K562 (cell line): ENCODE results near the gene PTPRF. TPM values are rescaled to one million over a fixed set of nuclear protein-coding genes. Genes with fewer than 3 reads are reported as not detected.
A peak's percentile ranks its signal among the peaks of the same experiment; 100 is the strongest.

Experiments used
- ATAC-seq: fragments of 200-7000 bp; cut with Tn5 transposase; 3 replicates; pipeline ENCODE4 v1.9.1; 2020; ENCODE audit warnings: moderate library complexity
- BruUV-seq: library from RNA; stranded (reverse); fragments of 400-500 nt; replicated peaks from 2 replicates; lab custom pipeline; 2021; lab: Mats Ljungman, UMichigan
- CTCF ChIA-PET: fragments of 300-600 bp; formaldehyde crosslinking; extraction: SDS; loops from one replicate; lab custom pipeline; 2021; ENCODE audit warnings: low intra/inter-chr PET ratio; lab: Yijun Ruan, JAX
- POLR2A ChIA-PET: fragments of 300-600, 350-650 bp; sonication (Branson Sonifier 250); formaldehyde crosslinking; extraction: SDS; loops from one replicate; lab custom pipeline; 2021; ENCODE audit warnings: antibody characterized with exemption, inconsistent platforms; lab: Yijun Ruan, JAX
- DNase-seq, 4 experiments: peaks; one replicate each; pipeline versions ENCODE4 v3.0.0 to v3.0.0-alpha.2; 2011 to 2018; ENCODE audit warnings: low spot score in 3 of 4, mixed read lengths in 3 of 4; ENCODE audit errors: extremely low read depth in 1 of 4
- FAIRE-seq: peaks from 2 replicates; lab custom pipeline; 2011; peaks lifted over from hg19 to GRCh38; lab: Jason Lieb, UNC
- H2AFZ ChIP-seq: 2 replicates; pipeline ENCODE4 v1.6.0; 2011; ENCODE audit warnings: low read depth, low read length, control low read depth, inconsistent platforms
- H3K27ac ChIP-seq: fragments of 200-600 bp; 3 replicates; pipeline ENCODE4 v1.8.0; 2011; ENCODE audit warnings: low read depth, mild to moderate bottlenecking, control low read depth, inconsistent platforms, low read length, moderate library complexity, mixed read lengths; ENCODE audit errors: extremely low read depth
- H3K27me3 ChIP-seq, 2 experiments: fragments of 300-600 bp in 1 of 2; 2 replicates in 1 of 2; 3 replicates in 1 of 2; pipeline versions ENCODE4 v1.6.0 to v1.8.0; 2011; ENCODE audit warnings: inconsistent platforms in 2 of 2, low read length in 2 of 2, mild to moderate bottlenecking in 1 of 2, mixed read lengths in 1 of 2, moderate library complexity in 1 of 2; ENCODE audit not compliant: control insufficient read depth in 2 of 2, insufficient read depth in 2 of 2
- H3K36me3 ChIP-seq: fragments of 300-600 bp; 3 replicates; pipeline ENCODE4 v1.8.0; 2011; ENCODE audit warnings: mild to moderate bottlenecking, low read length, inconsistent platforms; ENCODE audit not compliant: control insufficient read depth, insufficient read depth
- H3K4me1 ChIP-seq, 2 experiments: fragments of 200-600 bp in 1 of 2; replicated peaks in 1 of 2; 2 replicates in 1 of 2; 3 replicates in 1 of 2; pipeline versions ENCODE4 v1.5.1 to v1.8.0; 2011; ENCODE audit warnings: inconsistent platforms in 2 of 2, low read length in 2 of 2, mild to moderate bottlenecking in 1 of 2, mixed read lengths in 1 of 2, moderate library complexity in 1 of 2; ENCODE audit not compliant: control insufficient read depth in 2 of 2, insufficient read depth in 2 of 2
- H3K4me2 ChIP-seq: 2 replicates; pipeline ENCODE4 v1.6.1; 2011; ENCODE audit warnings: low read length, control low read depth, inconsistent platforms, mixed read lengths; ENCODE audit not compliant: insufficient read depth
- H3K4me3 ChIP-seq: fragments of 200-600 bp; sonication (generic), shearing (Covaris generic); 2 replicates; pipeline ENCODE4 v1.5.1; 2016; ENCODE audit warnings: control low read depth, inconsistent platforms
- H3K79me2 ChIP-seq: fragments of 200-600 bp; 3 replicates; pipeline ENCODE4 v1.8.0; 2011; ENCODE audit warnings: low read length, inconsistent platforms; ENCODE audit not compliant: control insufficient read depth, insufficient read depth
- H3K9ac ChIP-seq, 2 experiments: 2 replicates each; pipeline versions ENCODE4 v1.6.0 to v1.6.1; 2011; ENCODE audit warnings: low read depth in 2 of 2, low read length in 2 of 2, control low read depth in 1 of 2, inconsistent platforms in 1 of 2, mild to moderate bottlenecking in 1 of 2, mixed read lengths in 1 of 2; ENCODE audit not compliant: insufficient read depth in 1 of 2
- H3K9me1 ChIP-seq: one replicate; pipeline ENCODE4 v1.6.0; 2011; ENCODE audit warnings: inconsistent platforms, mild to moderate bottlenecking, low read length, moderate library complexity; ENCODE audit not compliant: control insufficient read depth, insufficient read depth
- H3K9me3 ChIP-seq: replicated peaks from 2 replicates; pipeline ENCODE4 v1.5.1; 2011; ENCODE audit warnings: low read depth, low read length, inconsistent platforms; ENCODE audit not compliant: control insufficient read depth, insufficient read depth
- H4K20me1 ChIP-seq: replicated peaks from 2 replicates; pipeline ENCODE4 v1.6.1; 2011; ENCODE audit warnings: low read length, inconsistent platforms, mixed read lengths; ENCODE audit not compliant: control insufficient read depth, insufficient read depth
- EGR1 ChIP-seq: fragments of 450-650 bp; conservative IDR thresholded peaks from 2 replicates; pipeline ENCODE4 v1.6.1; 2017; ENCODE audit warnings: mild to moderate bottlenecking
- HDAC1 ChIP-seq, 2 experiments: fragments of 450-650 bp; IDR thresholded peaks; 2 replicates each; pipeline ENCODE4 v1.6.1; 2016 to 2017; ENCODE audit warnings: inconsistent platforms in 1 of 2, mild to moderate bottlenecking in 1 of 2, moderate library complexity in 1 of 2
- IFI16 ChIP-seq: fragments of 250-450 bp; sonication (Bioruptor Pico); IDR thresholded peaks from 2 replicates; pipeline ENCODE4 v2.1.2; 2022; ENCODE audit warnings: mild to moderate bottlenecking, inconsistent platforms
- RAD21 ChIP-seq, 2 experiments: fragments of 250-450 bp in 1 of 2; fragments of 450-650 bp in 1 of 2; sonication (Bioruptor Pico) in 1 of 2; formaldehyde crosslinking in 1 of 2; IDR thresholded peaks in 1 of 2; conservative IDR thresholded peaks in 1 of 2; 2 replicates each; pipeline versions ENCODE4 v1.4.0 to v1.8.0; 2020 to 2022; ENCODE audit warnings: mild to moderate bottlenecking in 2 of 2, moderate library complexity in 1 of 2
- ZNF644 ChIP-seq: fragments of 200-800 bp; sonication (Bioruptor generic); IDR thresholded peaks from 2 replicates; pipeline ENCODE4 v1.6.1; 2016; ENCODE audit warnings: low read depth, missing genetic modification characterization, missing compliant biosample characterization
- ZNF778 ChIP-seq: fragments of 450-650 bp; formaldehyde crosslinking; IDR thresholded peaks from 2 replicates; pipeline ENCODE4 v1.4.0; 2020; ENCODE audit warnings: mild to moderate bottlenecking, moderate library complexity
- WGBS: fragments of 100-300 bp; shearing (Covaris generic); methylation state at CpG from one replicate; pipeline ENCODE4 v1.1.6; 2016; ENCODE audit warnings: low coverage, mixed read lengths; ENCODE audit not compliant: insufficient coverage; ENCODE audit errors: missing lambda C conversion rate; 5-methylcytosine and 5-hydroxymethylcytosine counted together
- in situ Hi-C: fragments of 300-500 bp; cut with MboI; formaldehyde crosslinking; loops from 4 replicates; pipeline ENCODE4 v1.15.0; 2018; ENCODE audit warnings: inconsistent platforms, mixed read lengths
- intact Hi-C: fragments of 100-400 bp; cut with micrococcal nuclease; formaldehyde crosslinking; loops from 2 replicates; pipeline ENCODE4 v1.14.2; 2022
- polyA plus RNA-seq, 8 experiments: library from polyadenylated mRNA; depleted of rRNA in 4 of 8; stranded (reverse) in 5 of 8; unstranded in 3 of 8; fragments of >200 nt; fragmentation: Nextera tagmentation in 2 of 8; fragmentation: Illumina TruSeq in 1 of 8; extraction: Ambion mirVana in 2 of 8; extraction: Trizol in 1 of 8; gene quantifications; 2 replicates each; pipeline versions ENCODE4 v1.2.1 to v1.2.3, GENCODE V29; 2011 to 2014; ENCODE audit warnings: inconsistent platforms in 1 of 8, missing spikeins in 1 of 8
- total RNA-seq, 7 experiments: library from RNA; depleted of rRNA in 6 of 7; stranded (reverse); fragments of >200 nt in 6 of 7; fragmentation: Illumina TruSeq in 2 of 7; extraction: Trizol in 2 of 7; gene quantifications; 2 replicates each; pipeline versions ENCODE4 v1.2.1 to v1.2.3, GENCODE V29; 2011 to 2021; ENCODE audit warnings: low replicate concordance in 1 of 7
- TF ChIP-seq, protein P1 (sequence below), 3 experiments: IDR thresholded peaks in 2 of 3; conservative IDR thresholded peaks in 1 of 3; 2 replicates each; pipeline ENCODE4 v1.5.1; 2011 to 2012; ENCODE audit warnings: low read length in 3 of 3, mild to moderate bottlenecking in 3 of 3, control low read depth in 2 of 3, improper control_type of control experiment in 1 of 3, inconsistent platforms in 1 of 3, low read depth in 1 of 3, mixed read lengths in 1 of 3, moderate library complexity in 1 of 3; ENCODE audit not compliant: insufficient read depth in 2 of 3

The PTPRF gene
- total and polyA plus RNA-seq, 9 of the 15 experiments (the other 6 are each of a cell fraction or from before 2014, with no cell fraction given) = 0.13 to 4.3 (median 1.1) TPM

GRCh38 chr1:43610339-43610738 lies 79.7 kb downstream of the PTPRF start:
- no TSS peak for BruUV-seq
- ChIA-PET POLR2A (interaction anchor here (1.1 kb wide), 1 partner anchor 31 kb away, joined by 5 read pairs; no protein-coding TSS in a partner anchor), CTCF (no interaction called here)
- no peak overlapping the region for H3K27ac ChIP-seq
- H3K9me1 ChIP-seq = no peaks in the 10 kb centered on the region
- in situ Hi-C loops (no loop called here), intact Hi-C loops (no loop called here)
- TF ChIP-seq HDAC1 (IDR thresholded peaks at IDR 0.05) (no peak), ZNF644 (tag) (no peak), ZNF778 (no peak)
- 7% methylated on average over 5 of the region's 5 CpGs for WGBS
- no peak overlapping the region for H3K9ac ChIP-seq
- FAIRE-seq (no peak), DNase-seq (no peak), ATAC-seq (no peak)
- no peak overlapping the region for H3K4me2 ChIP-seq
- no peak overlapping the region for H2AFZ ChIP-seq
- no peaks in the 10 kb centered on the region for H3K4me1 ChIP-seq
- peaks cover 72 to 96% of the 10 kb centered on the region in 2 experiments for H3K27me3 ChIP-seq
- no peaks in the 10 kb centered on the region for H3K79me2 ChIP-seq
- no peaks in the 10 kb centered on the region for H3K9me3 ChIP-seq
- H3K4me3 ChIP-seq = no peak overlapping the region
- no peaks in the 10 kb centered on the region for H3K36me3 ChIP-seq
- H4K20me1 ChIP-seq = peaks cover 57% of the 10 kb centered on the region

DNA sequence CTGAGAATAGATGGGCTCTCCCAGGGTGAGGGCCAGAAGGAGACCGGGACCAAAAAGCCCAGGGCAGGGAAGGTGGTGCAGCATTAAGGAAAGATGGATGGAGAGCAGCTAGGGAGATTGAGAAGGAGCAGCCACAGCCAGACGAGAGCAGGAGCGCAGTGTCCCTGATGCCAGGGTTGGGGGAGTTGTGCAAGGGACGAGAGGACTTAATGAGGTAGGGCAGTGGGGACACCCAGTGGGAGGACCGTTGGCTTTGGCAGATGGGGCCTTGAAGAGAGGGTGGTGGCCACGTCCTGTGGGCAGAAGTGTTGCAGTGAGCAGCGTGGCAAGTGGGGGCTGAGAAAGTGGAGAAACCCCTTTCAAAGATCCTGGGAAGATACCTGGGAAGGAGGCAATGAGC lies 81.3 kb downstream of the PTPRF start:
- Histone ChIP-seq H3K4me1 (no peaks in the 10 kb centered on the region), H3K4me2 (no peak overlapping the region), H3K36me3 (no peaks in the 10 kb centered on the region), H3K27ac (no peak overlapping the region), H3K9ac (no peak overlapping the region), H3K27me3 (peaks cover 69 to 96% of the 10 kb centered on the region in 2 experiments), H2AFZ (no peak overlapping the region), H4K20me1 (peaks cover 42% of the 10 kb centered on the region), H3K4me3 (no peak overlapping the region), H3K9me1 (no peaks in the 10 kb centered on the region), H3K79me2 (no peaks in the 10 kb centered on the region), H3K9me3 (no peaks in the 10 kb centered on the region)
- in situ Hi-C loops (no loop called here), intact Hi-C loops (no loop called here)
- TF ChIP-seq EGR1 (no peak), IFI16 (CRISPR knock-in tag) (no peak), RAD21 (CRISPR knock-in tag; conservative IDR thresholded peaks at IDR 0.05 in 1 of 2, IDR thresholded peaks at IDR 0.05 in 1 of 2) (peak in 1 of 2 experiments; percentile 30; a peak in 2 of 4 replicates)
- TF ChIP-seq, protein P1, sequence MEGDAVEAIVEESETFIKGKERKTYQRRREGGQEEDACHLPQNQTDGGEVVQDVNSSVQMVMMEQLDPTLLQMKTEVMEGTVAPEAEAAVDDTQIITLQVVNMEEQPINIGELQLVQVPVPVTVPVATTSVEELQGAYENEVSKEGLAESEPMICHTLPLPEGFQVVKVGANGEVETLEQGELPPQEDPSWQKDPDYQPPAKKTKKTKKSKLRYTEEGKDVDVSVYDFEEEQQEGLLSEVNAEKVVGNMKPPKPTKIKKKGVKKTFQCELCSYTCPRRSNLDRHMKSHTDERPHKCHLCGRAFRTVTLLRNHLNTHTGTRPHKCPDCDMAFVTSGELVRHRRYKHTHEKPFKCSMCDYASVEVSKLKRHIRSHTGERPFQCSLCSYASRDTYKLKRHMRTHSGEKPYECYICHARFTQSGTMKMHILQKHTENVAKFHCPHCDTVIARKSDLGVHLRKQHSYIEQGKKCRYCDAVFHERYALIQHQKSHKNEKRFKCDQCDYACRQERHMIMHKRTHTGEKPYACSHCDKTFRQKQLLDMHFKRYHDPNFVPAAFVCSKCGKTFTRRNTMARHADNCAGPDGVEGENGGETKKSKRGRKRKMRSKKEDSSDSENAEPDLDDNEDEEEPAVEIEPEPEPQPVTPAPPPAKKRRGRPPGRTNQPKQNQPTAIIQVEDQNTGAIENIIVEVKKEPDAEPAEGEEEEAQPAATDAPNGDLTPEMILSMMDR (IDR thresholded peaks at IDR 0.05 in 2 of 3, conservative IDR thresholded peaks at IDR 0.05 in 1 of 3; ENCODE audit: insufficient read depth in 2 of 3, low read depth in 1 of 3, low read length in 3 of 3) = peak in 1 of 3 experiments; percentile 5; a peak in 1 of 6 replicates
- ChIA-PET CTCF (no interaction called here), POLR2A (no interaction called here)
- DNase-seq (no peak), FAIRE-seq (no peak), ATAC-seq (no peak)
- no TSS peak for BruUV-seq
- 0% methylated on average over 7 of the region's 7 CpGs for WGBS
